RWPE2 (cell line): ENCODE results near the gene ST7L.
A peak's percentile ranks its signal among the peaks of the same experiment; 100 is the strongest.

Source experiments
- ATAC-seq: fragments of 200-7000 bp; cut with Tn5 transposase; 3 replicates; pipeline ENCODE4 v1.9.1; 2021; ENCODE audit warnings: low read depth
- DNase-seq: peaks from one replicate; pipeline ENCODE4 v3.0.0-alpha.2; 2020; ENCODE audit warnings: low spot score
- H3K27ac ChIP-seq: fragments of 450-650 bp; 2 replicates; pipeline ENCODE4 v1.5.1; 2017; ENCODE audit warnings: mild to moderate bottlenecking; ENCODE audit not compliant: poor library complexity, severe bottlenecking
- H3K27me3 ChIP-seq: fragments of 250-450 bp; sonication (Bioruptor Pico); 2 replicates; pipeline ENCODE4 v1.5.1; 2021; ENCODE audit warnings: mild to moderate bottlenecking, moderate library complexity; ENCODE audit not compliant: insufficient read depth, poor library complexity, severe bottlenecking
- H3K36me3 ChIP-seq: fragments of 250-450 bp; sonication (Bioruptor Pico); 2 replicates; pipeline ENCODE4 v1.5.1; 2020; ENCODE audit warnings: low read depth, mild to moderate bottlenecking, moderate library complexity
- H3K4me1 ChIP-seq: fragments of 250-450 bp; sonication (Bioruptor Pico); 2 replicates; pipeline ENCODE4 v1.5.1; 2021; ENCODE audit warnings: mild to moderate bottlenecking, moderate library complexity; ENCODE audit not compliant: insufficient read depth, poor library complexity, severe bottlenecking
- H3K4me3 ChIP-seq: fragments of 250-450 bp; sonication (Bioruptor Pico); 2 replicates; pipeline ENCODE4 v1.5.1; 2021; ENCODE audit warnings: mild to moderate bottlenecking, moderate library complexity; ENCODE audit not compliant: severe bottlenecking
- H3K9me3 ChIP-seq: fragments of 250-450 bp; sonication (Bioruptor Pico); 2 replicates; pipeline ENCODE4 v1.5.1; 2021; ENCODE audit warnings: mild to moderate bottlenecking, moderate library complexity; ENCODE audit not compliant: severe bottlenecking
- CTCF ChIP-seq: fragments of 450-650 bp; IDR thresholded peaks from one replicate; pipeline ENCODE4 v1.5.1; 2017; ENCODE audit warnings: mild to moderate bottlenecking, moderate library complexity; ENCODE audit not compliant: poor library complexity, severe bottlenecking

Gene ST7L

GRCh38 chr1:112524986-112525385 lies 94.0 kb downstream of the ST7L start:
- no peaks in the 10 kb centered on the region for H3K27me3 ChIP-seq
- H3K4me1 ChIP-seq = peaks cover 23% of the 10 kb centered on the region
- DNase-seq (no peak), ATAC-seq (no peak)
- H3K4me3 ChIP-seq = no peak overlapping the region
- H3K27ac ChIP-seq = no peak overlapping the region
- TF ChIP-seq CTCF = no peak
- H3K36me3 ChIP-seq = no peaks in the 10 kb centered on the region
- H3K9me3 ChIP-seq = no peaks in the 10 kb centered on the region

- H3K27ac ChIP-seq = no peak overlapping the region
- ATAC-seq (no peak), DNase-seq (no peak)
- H3K4me3 ChIP-seq = no peak overlapping the region
- H3K4me1 ChIP-seq = peaks cover 16% of the 10 kb centered on the region
- TF ChIP-seq CTCF = no peak
- no peaks in the 10 kb centered on the region for H3K27me3 ChIP-seq
- no peaks in the 10 kb centered on the region for H3K36me3 ChIP-seq
- H3K9me3 ChIP-seq = no peaks in the 10 kb centered on the region
These were observed 94.7 kb downstream of the ST7L start for GRCh38 chr1:112524251-112524650.

- no peaks in the 10 kb centered on the region for H3K9me3 ChIP-seq
- no peak overlapping the region for H3K4me3 ChIP-seq
- H3K36me3 ChIP-seq = no peaks in the 10 kb centered on the region
- ATAC-seq = peak; percentile 96
- peaks cover 11% of the 10 kb centered on the region for H3K4me1 ChIP-seq
- no peak for TF ChIP-seq CTCF
- DNase-seq = no peak
- peak overlapping the region; percentile 19 for H3K27ac ChIP-seq
- no peaks in the 10 kb centered on the region for H3K27me3 ChIP-seq
These were observed 96.3 kb downstream of the ST7L start for GRCh38 chr1:112522621-112523020.

GRCh38 chr1:112520166-112520565 lies 98.8 kb downstream of the ST7L start:
- Histone ChIP-seq H3K9me3 (no peaks in the 10 kb centered on the region), H3K27ac (no peak overlapping the region), H3K36me3 (no peaks in the 10 kb centered on the region), H3K4me3 (no peak overlapping the region), H3K27me3 (no peaks in the 10 kb centered on the region), H3K4me1 (peaks cover 18% of the 10 kb centered on the region)
- no peak for TF ChIP-seq CTCF
- no peak for ATAC-seq
- no peak for DNase-seq

- Histone ChIP-seq H3K4me1 (peaks cover 18% of the 10 kb centered on the region), H3K27me3 (no peaks in the 10 kb centered on the region), H3K27ac (no peak overlapping the region), H3K4me3 (no peak overlapping the region), H3K36me3 (no peaks in the 10 kb centered on the region), H3K9me3 (no peaks in the 10 kb centered on the region)
- no peak for TF ChIP-seq CTCF
- DNase-seq (no peak), ATAC-seq (no peak)
These were observed 100.8 kb downstream of the ST7L start for GRCh38 chr1:112518186-112518585.
